NK-92 (cell line): ENCODE measurements around the gene DPP9.
A peak's percentile ranks its signal among the peaks of the same experiment; 100 is the strongest.
"Not testable (repeated sequence)": the region's sequence is repeated elsewhere in the genome, so short reads cannot be mapped to it uniquely, and the experiment has no call there.

ENCODE experiments used
- DNase-seq: peaks from one replicate; lab custom pipeline; 2025; ENCODE audit not compliant: unreplicated experiment; lab: John Stamatoyannopoulos, UW

The DPP9 gene

DNA sequence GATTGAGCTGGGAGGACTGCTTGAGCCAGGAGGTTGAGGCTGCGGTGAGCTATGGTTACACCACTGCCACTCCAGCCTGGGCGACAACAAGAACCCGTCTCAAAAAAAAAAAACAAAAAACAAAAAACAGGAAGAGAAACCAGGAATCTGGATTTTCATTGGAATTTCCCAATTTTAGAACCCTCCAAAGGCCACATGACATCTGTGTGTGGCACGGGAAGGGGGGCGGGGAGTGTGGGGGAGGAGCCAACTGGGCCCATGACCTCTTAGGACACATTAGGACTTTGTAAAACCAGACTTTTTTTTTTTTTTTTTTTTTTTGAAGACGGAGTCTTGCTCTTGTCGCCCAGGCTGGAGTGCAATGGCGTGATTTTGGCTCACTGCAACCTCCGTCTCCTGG is 32.3 kb downstream of the DPP9 start:
- DNase-seq = no peak

DNA sequence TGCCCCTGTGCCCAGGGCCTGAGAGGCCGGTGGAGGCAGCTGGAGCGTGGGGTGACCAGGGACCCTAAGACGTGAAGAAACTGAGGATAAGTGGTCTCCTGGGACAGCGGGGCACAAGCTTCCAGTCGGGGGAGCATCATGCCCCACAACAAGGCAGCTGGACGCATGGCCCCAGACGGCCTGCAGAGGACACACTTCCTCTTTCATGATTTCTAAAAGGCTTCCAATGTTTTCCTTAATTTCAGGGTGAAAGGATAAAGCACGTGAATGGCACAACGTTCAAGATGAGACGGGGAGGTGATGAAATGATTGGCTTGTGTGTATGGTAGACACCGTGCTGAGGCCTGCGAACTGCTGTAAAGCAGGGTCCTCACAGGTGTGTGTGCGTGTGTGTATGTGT is 33.3 kb downstream of the DPP9 start:
- DNase-seq = no peak

GRCh38 chr19:4689403-4689802 is 34.2 kb downstream of the DPP9 start:
- no peak for DNase-seq

- DNase-seq = no peak
Observed at GRCh38 chr19:4688587-4688986, 35.1 kb downstream of the DPP9 start.

- no peak for DNase-seq
Observed at GRCh38 chr19:4687396-4687795, 36.2 kb downstream of the DPP9 start.

DNA sequence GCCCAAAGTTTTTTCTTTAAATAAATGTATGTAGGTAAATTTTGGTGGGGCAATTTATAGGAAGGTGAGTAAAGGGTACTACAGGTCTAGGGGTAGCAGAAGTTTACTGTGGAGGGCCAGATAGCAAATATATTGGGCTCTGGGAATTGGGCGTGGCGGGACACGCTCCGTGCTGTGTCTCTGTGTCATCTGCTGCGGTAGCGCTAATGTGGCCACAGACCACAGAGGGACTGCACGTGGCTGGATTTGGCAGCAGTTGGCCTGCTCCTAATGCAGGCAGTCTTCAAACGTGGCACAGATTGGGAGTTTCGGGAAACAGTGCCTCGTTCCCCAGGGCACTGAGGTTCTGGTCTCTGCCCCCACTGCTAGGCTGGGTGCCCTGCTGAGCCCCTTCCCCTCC is 36.9 kb downstream of the DPP9 start:
- no peak for DNase-seq

GRCh38 chr19:4684312-4685095 is 39.1 kb downstream of the DPP9 start:
- DNase-seq = no peak

- DNase-seq = no peak
Observed at GRCh38 chr19:4682417-4683200, 41.0 kb downstream of the DPP9 start.

DNA sequence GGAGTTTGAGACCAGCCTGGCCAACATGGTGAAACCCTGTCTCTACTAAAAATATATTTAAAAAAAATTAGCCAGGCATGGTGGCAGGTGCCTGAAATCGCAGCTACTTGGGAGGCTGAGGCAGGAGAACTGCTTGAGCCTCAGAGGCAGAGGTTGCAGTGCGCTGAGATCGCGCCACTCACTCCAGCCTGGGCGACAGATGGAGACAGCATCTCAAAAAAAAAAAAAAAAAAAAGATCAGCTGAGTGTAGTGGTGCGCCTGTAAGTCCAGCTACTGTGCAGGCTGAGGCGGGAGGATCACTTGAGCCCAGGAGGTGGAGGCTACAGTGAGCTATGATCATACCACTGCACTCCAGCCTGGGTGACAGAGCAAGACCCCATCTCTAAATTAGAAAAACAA is 43.6 kb downstream of the DPP9 start:
- DNase-seq = not testable (repeated sequence)

GRCh38 chr19:4678881-4679790 is 44.5 kb downstream of the DPP9 start:
- DNase-seq = no peak

GRCh38 chr19:4676955-4677731 is 46.5 kb downstream of the DPP9 start:
- no peak for DNase-seq

GRCh38 chr19:4675346-4675745 is 48.3 kb downstream of the DPP9 start:
- no peak for DNase-seq

GRCh38 chr19:4673726-4674125 is 49.9 kb downstream of the DPP9 start:
- DNase-seq = no peak

GRCh38 chr19:4673216-4673615 is 50.4 kb downstream of the DPP9 start:
- DNase-seq = no peak

GRCh38 chr19:4671185-4671851 is 52.3 kb downstream of the DPP9 start:
- DNase-seq = no peak

DNA sequence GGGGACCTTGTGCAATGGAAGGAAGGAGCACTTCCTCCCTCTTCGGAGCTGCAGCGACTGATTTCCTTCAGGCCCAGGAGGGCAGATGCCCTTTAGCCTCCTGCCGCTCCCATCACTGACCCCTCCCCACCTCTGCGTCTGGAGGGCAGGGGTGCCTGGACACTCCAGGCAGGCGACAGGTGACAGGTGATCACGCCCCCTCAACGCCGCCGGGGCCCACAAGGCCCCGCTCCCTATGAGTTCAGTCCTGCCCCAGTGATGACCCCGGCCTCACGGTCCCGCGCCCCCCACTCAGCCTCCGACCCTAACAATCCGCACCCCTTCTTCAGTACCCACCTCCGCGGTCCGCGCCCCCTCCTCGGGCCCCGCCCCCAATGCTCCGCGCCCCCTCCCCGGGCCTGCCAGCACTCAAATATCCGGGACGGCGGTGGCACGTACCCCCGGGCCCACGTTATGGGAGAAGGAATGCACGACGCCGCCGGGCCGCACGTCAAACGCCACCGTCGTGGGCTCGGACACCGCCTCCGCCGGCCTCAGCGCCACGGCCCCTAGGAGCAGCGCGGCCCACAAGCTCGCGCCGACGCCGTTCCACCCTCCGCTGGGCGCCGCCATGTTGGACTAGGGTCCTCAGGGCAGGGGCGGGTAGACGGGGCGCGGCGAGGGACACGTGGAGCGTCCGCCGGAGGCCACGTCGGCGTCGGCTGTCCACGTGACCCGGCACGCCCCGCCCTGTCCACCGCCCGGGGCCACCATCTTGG is 53.7 kb downstream of the DPP9 start, which contains the start of gene MYDGF:
TSS of gene MYDGF (minus strand) at position 620 of the 758 bp plus-strand sequence. CDS start at position 612, 8 bp downstream.
- DNase-seq = peak; percentile 44

DNA sequence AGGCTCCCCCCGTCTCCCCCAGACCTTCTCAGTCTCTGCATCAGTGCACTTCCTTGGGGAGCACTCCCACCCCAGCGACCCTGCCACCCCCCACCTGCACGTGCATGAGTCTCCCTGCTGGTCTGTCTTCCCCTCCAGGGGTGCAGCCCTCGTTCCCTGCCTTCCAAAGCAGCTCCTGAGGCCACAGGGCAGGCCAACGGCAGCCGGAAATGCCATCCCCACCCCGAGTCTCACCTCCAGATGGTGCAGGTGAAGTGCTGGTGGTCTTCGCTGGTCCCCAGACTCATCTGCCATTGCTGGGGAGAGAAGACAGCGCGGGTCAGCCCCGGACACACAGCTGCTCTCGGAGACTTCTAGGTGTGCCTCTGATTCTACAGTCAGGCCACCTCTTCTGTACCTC is 59.0 kb downstream of the DPP9 start:
- DNase-seq = no peak

DNA sequence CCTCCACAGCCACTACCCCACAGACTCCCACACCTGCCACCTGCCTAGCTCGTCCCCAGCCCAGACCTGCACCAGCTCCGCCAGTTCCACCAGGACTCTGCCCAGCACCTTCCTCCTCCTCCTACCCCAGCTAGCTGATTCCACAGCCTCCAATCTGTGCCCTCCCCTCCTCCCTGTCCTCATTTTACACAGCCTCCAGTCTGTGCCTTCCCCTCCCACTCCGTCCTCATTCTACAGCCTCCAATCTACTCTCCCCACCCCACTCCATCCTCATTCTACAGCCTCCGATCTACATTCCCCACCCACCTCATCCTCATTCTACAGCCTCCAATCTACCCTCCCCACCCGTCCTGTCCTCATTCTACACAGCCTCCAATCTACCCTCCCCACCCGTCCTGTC is 60.8 kb downstream of the DPP9 start:
- DNase-seq = no peak

DNA sequence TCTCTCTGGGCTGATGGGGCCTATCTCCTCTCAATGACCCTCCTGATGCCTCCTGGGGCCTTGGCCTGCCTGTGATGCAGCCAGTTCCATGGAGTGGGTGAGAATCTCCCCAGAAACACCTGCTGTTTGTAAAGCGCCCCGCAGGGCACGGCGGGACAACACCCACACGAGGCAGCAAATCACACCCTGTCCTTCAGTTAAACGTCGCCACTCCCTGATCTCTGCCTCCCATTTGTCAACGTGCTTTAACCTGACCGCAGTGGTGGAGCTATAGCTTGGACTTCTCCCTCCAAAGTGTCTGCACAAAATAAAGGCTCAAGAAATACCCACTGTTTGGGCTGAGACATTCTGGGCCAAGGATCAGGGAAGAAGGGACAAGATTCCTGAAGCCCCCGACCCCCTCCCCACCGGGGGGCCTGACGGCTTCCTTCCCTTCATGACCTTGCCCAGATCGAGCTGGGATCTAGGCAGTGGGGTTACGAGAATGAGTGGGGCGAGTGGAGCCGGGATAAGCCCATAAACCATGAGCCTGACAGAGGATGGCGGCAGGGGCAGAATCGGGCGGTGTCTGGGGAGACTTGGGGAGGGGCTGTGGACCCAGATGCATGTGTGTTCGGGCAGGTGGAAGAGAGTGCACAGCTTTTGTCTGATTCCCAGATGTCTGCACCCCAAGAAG is 61.5 kb downstream of the DPP9 start:
- DNase-seq = no peak
